ENCODE results near the gene GPD1L.

Gene GPD1L

DNA sequence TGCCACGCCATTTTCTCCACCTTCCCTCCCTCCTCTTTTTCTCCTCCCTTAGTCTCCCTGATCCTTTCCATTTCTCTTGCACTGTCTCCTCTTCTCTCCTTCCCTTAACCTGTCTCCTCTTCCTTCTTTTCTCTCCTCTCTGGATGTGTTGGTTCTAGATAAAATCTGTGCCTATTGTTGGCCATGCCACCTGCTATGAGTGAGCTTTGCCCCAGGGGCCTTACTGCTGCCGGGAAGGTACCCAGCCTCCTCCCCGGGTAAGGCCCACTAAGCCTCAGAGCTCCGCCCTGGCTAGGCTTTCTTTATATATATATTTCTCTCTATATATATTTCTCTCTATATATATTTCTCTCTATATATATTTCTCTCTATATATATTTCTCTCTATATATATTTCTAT is 14.7 kb downstream of the GPD1L start:
- no peak for DNase-seq (ENCODE audit: low spot score)
- no peak for TF ChIP-seq CTCF (IDR thresholded peaks at IDR 0.05; ENCODE audit: borderline replicate concordance, control extremely low read depth, extremely low read depth, insufficient read depth, missing control alignments)
- in situ Hi-C loops (cut with MboI; ENCODE audit: low sequenced_read_pairs, unreplicated experiment): no loop called here

- in situ Hi-C loops (cut with MboI; ENCODE audit: low sequenced_read_pairs, unreplicated experiment): no loop called here
- no peak for DNase-seq (ENCODE audit: low spot score)
- TF ChIP-seq CTCF (IDR thresholded peaks at IDR 0.05; ENCODE audit: borderline replicate concordance, control extremely low read depth, extremely low read depth, insufficient read depth, missing control alignments): no peak
These were observed 17.2 kb downstream of the GPD1L start for GRCh38 chr3:32123620-32124019.

DNA sequence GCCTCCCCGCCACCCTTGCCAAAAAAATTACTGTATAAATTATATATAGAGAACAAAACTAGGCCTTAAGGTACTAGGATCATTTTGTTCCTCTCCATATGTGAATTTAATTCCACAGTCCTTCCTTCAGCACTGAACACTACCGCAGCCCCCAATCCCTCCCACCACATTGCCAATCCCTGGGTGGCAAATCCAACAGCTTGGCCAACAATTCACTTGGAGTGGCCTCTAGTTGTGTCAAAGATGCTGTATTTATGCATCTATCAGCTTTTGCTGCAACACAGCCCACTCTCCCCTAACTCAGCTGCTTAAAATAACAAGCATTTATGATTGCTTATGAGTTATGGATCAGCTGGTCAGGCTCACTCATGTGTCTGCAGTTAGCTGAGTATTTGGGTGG is 18.6 kb downstream of the GPD1L start:
- in situ Hi-C loops (cut with MboI; ENCODE audit: low sequenced_read_pairs, unreplicated experiment): no loop called here
- no peak for DNase-seq (ENCODE audit: low spot score)
- no peak for TF ChIP-seq CTCF (IDR thresholded peaks at IDR 0.05; ENCODE audit: borderline replicate concordance, control extremely low read depth, extremely low read depth, insufficient read depth, missing control alignments)

GRCh38 chr3:32126305-32127015 is 20.0 kb downstream of the GPD1L start:
- in situ Hi-C loops (cut with MboI; ENCODE audit: low sequenced_read_pairs, unreplicated experiment): no loop called here
- no peak for TF ChIP-seq CTCF (IDR thresholded peaks at IDR 0.05; ENCODE audit: borderline replicate concordance, control extremely low read depth, extremely low read depth, insufficient read depth, missing control alignments)
- no peak for DNase-seq (ENCODE audit: low spot score)

- DNase-seq (ENCODE audit: low spot score): no peak
- no peak for TF ChIP-seq CTCF (IDR thresholded peaks at IDR 0.05; ENCODE audit: borderline replicate concordance, control extremely low read depth, extremely low read depth, insufficient read depth, missing control alignments)
- in situ Hi-C loops (cut with MboI; ENCODE audit: low sequenced_read_pairs, unreplicated experiment): no loop called here
These were observed 20.9 kb downstream of the GPD1L start for GRCh38 chr3:32127219-32127826.

DNA sequence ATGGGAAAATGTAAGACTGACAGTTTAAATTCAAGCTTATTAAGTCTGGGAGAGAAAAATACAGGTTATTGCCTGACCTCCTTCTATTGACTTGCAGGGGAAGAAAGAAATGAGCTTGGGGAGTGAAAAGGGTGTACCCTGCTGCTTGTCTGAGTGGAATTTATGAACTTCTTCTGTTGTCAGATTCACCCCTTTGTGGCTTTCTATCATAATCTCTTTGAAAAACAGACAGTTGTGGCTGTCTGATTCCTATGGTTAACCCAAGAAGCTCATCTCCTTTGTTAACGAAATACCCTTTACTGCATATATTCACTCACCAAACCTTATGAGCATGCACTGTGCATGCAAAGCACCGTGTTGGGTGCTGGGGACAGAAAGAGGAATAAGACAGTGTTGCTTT is 22.5 kb downstream of the GPD1L start:
- no peak for DNase-seq (ENCODE audit: low spot score)
- in situ Hi-C loops (cut with MboI; ENCODE audit: low sequenced_read_pairs, unreplicated experiment): no loop called here
- TF ChIP-seq CTCF (IDR thresholded peaks at IDR 0.05; ENCODE audit: borderline replicate concordance, control extremely low read depth, extremely low read depth, insufficient read depth, missing control alignments): no peak

Measured in GM13976 (cell line).